ENCODE data around the gene MYH11.

DNA sequence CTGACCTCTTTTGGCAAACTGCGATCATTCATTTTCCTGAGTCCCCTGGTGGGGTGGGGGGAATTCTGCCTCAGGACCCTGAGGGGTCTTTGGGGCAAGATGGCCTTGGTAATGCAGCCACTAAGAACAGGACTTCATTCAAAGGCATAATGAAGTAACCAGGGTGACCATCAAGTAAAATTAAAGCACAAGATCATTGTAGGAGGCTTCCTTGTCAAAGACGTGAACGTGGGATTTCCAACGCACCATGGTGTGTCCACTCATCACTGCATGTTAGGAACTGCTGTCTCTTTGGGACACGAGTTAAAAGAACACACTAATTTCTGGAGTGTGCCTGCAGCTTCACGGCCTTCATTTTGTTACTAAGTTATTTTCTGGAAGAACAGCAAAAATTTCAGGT, 155.5 kb downstream of the MYH11 start:
- TF ChIP-seq POLR2A (IDR thresholded peaks at IDR 0.05; ENCODE audit: low read length) (no peak), GATA1 (IDR thresholded peaks at IDR 0.05; ENCODE audit: low read depth, low read length) (no peak)
